HG03354 (cell line): ENCODE data around the gene PDIA5.
"Not testable (repeated sequence)": the region's sequence is repeated elsewhere in the genome, so short reads cannot be mapped to it uniquely, and the experiment has no call there.

ENCODE experiments used
- ATAC-seq: cut with Tn5 transposase; IDR thresholded peaks from one replicate; pipeline ENCODE4 v1.9.1; 2021; ENCODE audit warnings: mild to moderate bottlenecking; ENCODE audit not compliant: unreplicated experiment, poor library complexity, severe bottlenecking

PDIA5 gene

GRCh38 chr3:123110282-123110975, 43.6 kb downstream of the PDIA5 start:
- ATAC-seq: no peak

GRCh38 chr3:123110976-123111615, 44.3 kb downstream of the PDIA5 start:
- ATAC-seq: no peak

DNA sequence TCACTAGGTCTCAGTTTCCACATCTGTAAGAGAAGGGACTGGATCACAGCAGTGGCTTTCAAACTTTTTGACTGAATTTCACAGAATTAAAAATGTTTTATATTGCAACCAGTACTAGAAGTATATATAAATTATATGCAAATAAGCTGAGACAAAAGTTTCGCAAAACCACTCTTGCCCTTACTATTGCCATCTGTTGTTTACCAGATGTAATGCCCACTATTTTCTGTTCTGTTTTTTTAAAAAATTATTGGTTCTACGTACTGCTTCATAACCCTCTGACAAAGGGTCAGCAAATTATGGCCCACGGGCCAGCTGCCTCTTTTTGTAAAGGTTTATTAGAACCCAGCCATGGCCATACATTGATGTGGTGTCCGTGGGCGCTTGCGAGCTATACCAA, 44.8 kb downstream of the PDIA5 start:
- ATAC-seq: no peak

- no peak for ATAC-seq
Measured at GRCh38 chr3:123112232-123112631, 45.4 kb downstream of the PDIA5 start.

- not testable (repeated sequence) for ATAC-seq
Measured at GRCh38 chr3:123112656-123113055, 45.8 kb downstream of the PDIA5 start.

DNA sequence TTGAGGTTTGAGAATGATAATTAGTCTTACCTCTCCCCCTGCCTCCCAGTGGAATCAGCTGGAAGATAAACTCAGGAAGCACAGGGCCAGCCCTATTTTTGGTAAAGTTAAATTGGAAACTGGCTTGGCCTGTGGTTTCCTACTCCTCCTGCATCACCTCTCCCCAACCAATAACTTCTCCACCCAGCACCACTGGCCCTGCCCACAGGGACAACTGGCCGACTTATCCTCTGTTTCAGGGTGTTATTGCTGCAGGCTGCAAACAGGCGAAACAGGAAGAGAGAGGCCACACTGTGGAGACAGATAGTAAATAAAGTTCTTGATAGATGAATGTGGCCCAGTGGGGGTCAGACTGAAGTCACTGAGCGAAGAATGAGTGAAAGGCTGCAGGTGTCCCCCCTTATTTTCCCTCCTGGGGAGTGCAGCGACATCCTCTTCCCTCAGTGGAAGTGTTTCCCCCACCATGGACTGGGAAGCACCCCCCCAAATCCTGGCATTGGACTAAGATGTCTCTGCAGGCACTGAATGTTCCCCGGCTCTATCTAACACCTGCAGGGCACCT, 47.1 kb downstream of the PDIA5 start:
- no peak for ATAC-seq

DNA sequence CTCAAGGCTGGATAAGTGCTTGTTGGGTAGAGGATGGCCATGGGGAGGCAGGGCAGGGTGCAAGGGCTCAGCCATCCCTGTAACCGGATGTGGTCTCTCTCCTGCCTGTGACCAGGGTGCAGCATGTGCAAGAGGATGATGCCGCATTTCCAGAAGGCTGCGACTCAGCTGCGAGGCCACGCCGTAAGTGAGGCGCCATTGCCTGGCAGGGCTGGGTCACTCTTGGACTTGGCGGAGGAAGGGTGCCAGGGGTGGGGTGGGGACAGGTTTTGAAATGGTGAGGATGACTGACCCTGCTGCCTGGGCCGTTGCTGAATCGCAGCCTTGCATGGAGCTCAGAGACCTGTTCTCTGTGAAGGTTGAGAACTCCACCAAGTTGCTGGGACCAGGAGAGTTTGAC, 49.3 kb downstream of the PDIA5 start:
- ATAC-seq: no peak

GRCh38 chr3:123119388-123119787, 52.6 kb downstream of the PDIA5 start:
- no peak for ATAC-seq

- no peak for ATAC-seq
Measured at GRCh38 chr3:123119802-123120201, 53.0 kb downstream of the PDIA5 start.

- no peak for ATAC-seq
Measured at GRCh38 chr3:123120573-123120972, 53.7 kb downstream of the PDIA5 start.

DNA sequence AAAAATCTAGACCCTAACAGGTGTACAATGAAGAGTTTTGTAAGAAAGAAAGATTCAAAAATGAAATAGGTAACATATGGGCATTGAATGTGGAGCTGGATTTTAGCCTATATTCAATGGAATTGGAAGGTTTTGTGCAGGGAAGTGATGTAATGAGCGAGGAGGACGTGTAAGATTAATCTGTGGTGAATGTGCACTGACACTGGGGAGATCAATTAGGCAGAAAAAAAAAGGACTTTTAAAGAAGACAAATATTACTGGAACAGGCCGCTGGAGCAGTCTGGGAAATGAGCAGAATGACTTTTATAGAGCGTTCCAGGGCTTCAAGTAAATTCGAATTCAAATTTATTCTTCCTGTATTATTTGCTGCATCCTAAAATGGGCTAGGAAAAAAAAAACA, 55.2 kb downstream of the PDIA5 start:
- no peak for ATAC-seq

- no peak for ATAC-seq
Measured at GRCh38 chr3:123122525-123123315, 55.9 kb downstream of the PDIA5 start.

- ATAC-seq: no peak
Measured at GRCh38 chr3:123123716-123124616, 57.1 kb downstream of the PDIA5 start.

- no peak for ATAC-seq
Measured at GRCh38 chr3:123124971-123125370, 58.1 kb downstream of the PDIA5 start.

- ATAC-seq: no peak
Measured at GRCh38 chr3:123126031-123126430, 59.2 kb downstream of the PDIA5 start.

DNA sequence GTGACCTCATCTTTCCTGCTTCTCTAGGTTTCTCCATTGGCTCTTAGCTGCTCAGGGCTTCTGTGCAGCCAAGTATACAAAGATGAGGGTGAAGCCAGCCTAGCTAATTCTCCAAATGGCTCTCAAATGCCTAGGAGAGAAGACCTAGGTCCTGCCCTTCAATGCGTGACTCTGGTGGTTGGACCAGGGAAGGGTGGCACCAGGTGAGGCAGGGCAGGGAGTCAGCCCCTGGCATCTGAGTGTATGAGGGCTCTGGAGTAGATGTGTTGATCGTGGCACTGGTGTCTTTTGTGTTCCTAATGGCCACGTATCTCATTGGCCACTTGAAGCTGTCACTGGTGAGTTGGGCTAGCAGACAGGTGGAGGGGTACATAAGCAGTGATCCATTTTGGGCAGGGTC, 59.8 kb downstream of the PDIA5 start:
- no peak for ATAC-seq

GRCh38 chr3:123129092-123129491, 62.3 kb downstream of the PDIA5 start:
- no peak for ATAC-seq

DNA sequence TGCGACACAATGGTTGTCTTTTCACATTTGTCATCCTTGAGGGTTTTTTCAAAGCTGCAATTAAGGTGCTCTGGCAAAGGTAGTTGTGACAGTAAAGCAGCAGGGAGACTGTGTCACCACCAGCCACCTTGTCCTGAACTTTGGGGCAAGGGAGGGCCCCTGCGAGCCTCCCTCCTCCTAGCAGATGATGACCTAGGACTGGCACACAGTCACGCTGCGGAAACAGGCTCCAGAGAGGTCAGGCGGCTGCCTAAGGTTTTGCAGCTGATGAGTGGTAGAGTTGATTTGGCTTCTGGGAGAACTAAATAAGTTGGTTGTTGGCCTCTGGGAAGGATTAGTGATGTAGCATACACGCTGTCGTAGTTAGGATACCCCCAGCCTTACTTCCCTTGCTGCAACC, 62.7 kb downstream of the PDIA5 start:
- ATAC-seq: no peak

DNA sequence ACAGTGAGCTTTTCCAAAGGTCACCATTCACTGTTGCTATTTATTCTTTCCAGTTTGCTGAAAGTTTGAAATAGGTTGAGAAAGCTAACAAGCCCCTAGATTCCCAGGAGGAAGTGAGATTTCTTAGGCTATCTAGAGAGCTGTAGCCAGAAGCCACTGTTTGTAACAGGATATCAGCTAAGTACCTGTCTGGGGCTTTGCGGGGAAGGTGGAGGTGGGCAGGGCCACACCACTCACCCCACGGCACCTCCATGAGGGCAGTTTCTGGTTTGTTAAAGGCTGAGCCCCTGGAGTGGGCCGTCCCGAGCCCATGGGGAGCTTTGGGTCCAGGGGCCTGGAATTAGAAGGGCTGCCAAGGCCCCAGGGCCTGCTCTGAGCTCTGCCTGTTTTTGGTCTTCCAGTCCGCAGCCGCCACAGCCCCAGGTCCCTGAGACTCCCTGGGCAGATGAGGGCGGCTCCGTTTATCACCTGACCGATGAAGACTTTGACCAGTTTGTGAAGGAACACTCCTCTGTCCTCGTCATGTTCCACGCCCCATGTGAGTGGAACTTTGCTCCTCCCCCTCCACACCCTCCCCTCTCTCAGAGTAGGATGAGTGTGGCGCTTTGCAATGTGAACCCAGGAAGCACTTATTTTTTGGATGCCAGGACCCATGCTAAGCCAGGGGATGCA, 63.4 kb downstream of the PDIA5 start:
- ATAC-seq: no peak
